ENCODE measurements around the gene SYNJ2BP. TPM values are rescaled to one million over a fixed set of nuclear protein-coding genes. Genes with fewer than 3 reads are reported as not detected.
"Not testable (repeated sequence)": the region's sequence is repeated elsewhere in the genome, so short reads cannot be mapped to it uniquely, and the experiment has no call there.

SYNJ2BP gene, protein sequence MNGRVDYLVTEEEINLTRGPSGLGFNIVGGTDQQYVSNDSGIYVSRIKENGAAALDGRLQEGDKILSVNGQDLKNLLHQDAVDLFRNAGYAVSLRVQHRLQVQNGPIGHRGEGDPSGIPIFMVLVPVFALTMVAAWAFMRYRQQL
- 26.6 TPM for polyA plus RNA-seq (ENCODE audit: insufficient read length)

DNA sequence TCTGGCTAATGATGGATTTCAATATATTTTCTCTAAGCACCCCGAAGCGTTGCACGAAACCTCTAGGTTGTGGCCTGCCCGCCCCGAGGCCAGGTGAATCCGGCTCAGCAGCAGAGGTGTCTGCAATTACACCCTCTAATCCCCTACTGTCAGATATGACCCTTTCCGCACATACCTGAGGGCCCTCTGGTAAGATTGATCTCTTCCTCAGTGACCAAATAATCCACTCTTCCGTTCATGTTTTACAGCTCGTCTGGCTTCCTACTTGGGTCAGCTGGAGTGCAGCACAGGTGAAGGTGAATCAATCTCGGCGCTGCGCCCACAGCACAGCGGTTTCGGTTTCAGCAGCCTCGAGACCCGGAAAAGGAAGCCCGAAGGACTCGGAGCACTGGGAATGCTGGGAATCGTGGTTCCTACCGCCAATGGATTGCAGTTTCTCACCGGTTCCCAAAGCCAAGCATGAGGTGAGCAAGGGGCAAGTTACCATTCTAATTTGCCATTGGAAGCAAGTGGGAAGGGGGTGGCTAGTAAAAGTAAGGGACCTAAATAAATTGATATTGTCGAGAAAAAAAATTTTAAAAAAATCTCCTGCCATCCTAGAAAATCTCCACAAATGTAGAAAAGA lies at the start of gene SYNJ2BP:
TSS of gene SYNJ2BP (minus strand) at position 366 of the 625 bp plus-strand sequence. CDS start at position 239, 127 bp downstream.
- DNase-seq (ENCODE audit: low read depth), result peak; percentile 36

DNA sequence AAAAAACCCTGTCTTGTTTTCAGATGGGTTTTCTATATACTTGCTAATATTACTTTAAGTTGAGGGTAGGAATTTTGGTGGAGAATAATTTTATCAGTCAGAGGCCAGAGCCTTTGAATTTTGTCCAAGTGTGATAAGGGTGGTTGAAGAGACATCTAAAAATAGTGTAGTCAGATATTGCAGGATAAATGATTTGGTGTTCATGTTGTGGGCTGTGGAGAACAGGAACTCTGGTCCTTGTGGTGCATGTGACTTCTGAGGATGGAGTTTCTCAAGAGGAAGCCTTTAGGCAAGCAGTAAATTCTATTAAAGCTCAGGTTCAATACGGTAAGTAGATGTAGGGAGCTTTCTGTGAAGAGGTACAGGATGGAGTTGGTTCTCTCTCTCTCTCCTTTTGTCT lies 37.8 kb upstream of the SYNJ2BP start:
- DNase-seq (ENCODE audit: low read depth), result no peak

DNA sequence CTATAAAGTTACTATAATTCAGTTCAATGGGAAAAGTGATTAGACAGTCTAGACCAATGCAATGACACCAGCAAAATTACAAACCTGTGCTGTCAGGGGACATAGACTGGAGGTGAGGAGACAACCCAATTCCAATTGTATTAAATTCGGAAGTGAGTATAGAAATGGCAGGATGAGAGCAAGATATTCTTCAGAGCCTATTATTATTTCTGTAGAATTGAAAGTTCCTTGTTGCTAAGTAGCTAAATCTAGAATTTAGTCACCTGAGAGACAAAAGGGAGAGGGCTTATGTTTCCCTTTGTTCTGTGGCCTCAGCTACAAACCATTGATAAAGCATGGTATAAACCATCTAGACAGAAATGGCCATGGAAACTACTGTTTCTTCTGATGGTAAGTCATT lies 35.0 kb upstream of the SYNJ2BP start, which contains the start of gene ADAM21:
TSS of gene ADAM21 (plus strand) at position 301 of the 400 bp plus-strand sequence. CDS start 5,326 bp downstream, outside the sequence.
- DNase-seq (ENCODE audit: low read depth), result no peak

DNA sequence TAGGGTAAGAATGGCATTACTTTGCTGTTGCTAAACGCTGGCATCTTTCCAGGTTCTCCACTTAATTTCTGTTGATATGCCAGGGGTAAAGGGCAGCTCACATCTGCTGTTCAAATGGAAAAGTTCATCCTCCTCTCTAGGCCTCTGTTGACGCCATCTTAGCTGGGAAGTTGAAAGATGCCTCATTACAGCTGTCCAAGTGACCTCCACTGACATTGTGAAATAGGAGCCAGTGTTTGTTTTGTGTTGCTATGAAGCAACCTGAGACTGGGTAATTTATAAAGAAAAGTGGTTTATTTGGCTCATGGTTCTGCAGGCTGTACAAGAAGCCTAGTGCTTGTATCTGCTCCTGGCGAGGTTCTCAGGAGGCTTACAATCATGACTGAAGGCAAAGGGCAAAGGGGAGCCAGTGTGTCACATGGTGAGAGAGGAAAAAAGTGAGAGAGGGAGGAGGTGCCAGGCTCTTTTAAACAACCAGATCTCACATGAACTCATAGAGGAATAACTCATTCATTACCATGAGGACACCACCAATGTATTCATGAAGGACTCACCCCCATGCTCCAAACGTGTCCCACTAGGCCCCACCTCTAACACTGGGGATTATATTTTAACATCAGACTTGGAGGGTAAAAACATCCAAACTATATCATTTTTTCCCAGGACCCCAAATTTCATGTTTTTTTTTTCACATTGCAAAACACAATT lies 31.9 kb upstream of the SYNJ2BP start:
- no peak for DNase-seq (ENCODE audit: low read depth)

DNA sequence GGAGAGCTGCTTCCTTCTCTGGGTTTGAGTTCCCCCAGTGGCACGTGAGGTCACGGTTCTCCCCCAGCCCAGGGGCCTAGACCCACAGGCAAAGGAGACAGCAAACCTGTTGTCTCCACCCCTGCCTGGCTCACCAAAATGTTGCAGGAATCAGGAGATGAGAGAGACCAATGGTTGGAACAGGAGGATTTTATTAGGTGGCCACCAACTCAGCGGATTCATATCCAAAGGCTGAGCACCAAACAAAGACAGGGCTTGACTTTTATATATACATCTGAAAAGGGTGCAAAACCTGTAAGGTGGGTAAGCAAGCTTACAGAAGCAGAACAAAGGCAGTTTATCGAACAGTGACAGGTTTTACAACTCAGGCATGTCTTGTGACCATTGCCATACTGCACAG lies 25.9 kb upstream of the SYNJ2BP start:
- DNase-seq (ENCODE audit: low read depth), result no peak

DNA sequence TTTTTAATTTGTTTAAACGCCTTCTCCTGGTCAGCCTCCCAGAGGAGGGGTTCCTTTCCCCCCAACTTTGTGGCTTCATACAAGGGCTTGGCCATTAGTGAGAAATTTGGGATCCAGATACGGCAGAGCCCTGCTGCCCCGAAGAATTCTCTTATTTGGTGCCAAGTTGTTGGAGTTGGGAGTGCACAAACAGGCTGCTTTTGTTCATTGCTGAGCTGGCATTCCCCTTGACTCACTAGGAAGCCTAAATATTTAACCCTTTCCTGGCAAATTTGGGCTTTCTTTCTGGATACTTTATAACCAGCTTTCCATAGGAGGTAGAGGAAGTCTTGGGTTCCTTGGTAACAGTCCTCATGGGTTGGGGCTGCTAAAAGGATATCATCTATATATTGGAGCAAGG lies 24.8 kb upstream of the SYNJ2BP start:
- no peak for DNase-seq (ENCODE audit: low read depth)

DNA sequence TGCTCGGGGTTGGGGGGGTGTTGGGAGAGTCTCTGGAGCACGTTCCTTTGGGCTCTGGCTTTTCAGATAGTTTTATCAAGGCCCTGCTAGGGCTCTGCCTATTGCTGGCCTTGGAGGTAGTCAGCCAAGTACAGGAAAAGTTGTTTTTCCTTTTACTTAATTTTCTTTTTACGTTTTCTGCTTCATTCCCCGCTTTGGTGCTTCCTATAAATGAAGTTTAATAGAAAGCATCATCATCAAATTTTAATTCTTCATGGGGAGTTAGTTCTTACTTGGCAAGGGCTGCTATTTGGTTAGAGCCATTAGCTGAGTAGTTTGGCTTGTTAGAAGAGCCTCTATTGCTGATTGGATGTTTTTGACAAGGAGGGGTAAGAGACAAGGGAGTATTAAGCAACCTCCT lies 20.0 kb upstream of the SYNJ2BP start:
- no peak for DNase-seq (ENCODE audit: low read depth)

DNA sequence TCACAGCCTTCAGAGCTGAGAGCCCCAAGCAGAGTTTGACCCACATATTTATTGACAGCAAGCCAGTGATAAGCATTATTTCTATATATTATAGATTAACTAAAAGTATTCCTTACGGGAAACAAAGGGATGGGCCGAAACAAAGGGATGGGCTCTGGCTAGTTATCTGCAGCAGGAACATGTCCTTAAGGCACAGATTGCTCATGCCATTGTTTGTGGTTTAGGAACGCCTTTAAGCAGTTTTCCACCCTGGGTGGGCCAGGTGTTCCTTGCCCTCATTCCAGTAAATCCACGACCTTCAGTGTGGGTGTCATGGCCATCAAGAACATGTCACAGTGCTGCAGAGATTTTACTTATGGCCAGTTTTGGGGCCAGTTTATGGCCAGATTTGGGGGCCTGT lies 9.7 kb upstream of the SYNJ2BP start:
- DNase-seq (ENCODE audit: low read depth), result not testable (repeated sequence)

DNA sequence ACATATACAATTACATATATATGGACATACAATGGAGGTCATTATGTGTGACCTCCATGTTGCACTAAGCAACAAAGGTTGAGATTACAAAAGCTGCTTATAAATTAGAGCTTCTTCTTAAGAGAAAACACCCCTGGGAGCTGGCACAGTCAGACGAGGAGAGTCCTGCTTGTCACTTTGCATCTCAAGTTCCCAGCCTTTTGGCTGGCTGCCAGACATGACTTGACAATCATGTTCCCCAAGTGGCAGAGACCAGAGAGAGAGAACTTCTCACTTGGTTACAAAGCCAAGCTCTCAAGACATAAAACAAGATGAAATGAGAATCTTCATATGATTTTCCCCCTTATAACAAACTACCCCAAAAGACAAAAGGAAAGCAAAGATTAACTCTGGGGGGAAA lies 8.5 kb upstream of the SYNJ2BP start:
- no peak for DNase-seq (ENCODE audit: low read depth)

DNA sequence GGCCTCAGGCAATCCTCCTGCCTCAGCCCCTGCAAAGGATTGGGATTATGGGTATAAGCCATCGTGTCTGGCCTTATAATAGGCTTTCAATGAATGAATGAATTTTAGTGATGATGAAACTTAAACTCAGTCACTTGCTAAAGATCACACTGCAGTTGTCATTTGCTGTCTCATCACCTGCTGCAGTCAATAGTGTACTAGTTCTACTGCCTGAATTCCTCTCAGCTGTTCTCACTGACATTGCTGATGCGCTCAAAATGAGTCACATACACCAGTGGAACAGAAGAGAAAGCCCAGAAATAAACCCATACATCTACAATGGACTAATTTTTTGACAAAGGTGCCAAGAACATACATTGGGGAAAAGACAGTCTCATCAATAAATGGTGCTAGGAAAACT lies 5.6 kb upstream of the SYNJ2BP start:
- no peak for DNase-seq (ENCODE audit: low read depth)

DNA sequence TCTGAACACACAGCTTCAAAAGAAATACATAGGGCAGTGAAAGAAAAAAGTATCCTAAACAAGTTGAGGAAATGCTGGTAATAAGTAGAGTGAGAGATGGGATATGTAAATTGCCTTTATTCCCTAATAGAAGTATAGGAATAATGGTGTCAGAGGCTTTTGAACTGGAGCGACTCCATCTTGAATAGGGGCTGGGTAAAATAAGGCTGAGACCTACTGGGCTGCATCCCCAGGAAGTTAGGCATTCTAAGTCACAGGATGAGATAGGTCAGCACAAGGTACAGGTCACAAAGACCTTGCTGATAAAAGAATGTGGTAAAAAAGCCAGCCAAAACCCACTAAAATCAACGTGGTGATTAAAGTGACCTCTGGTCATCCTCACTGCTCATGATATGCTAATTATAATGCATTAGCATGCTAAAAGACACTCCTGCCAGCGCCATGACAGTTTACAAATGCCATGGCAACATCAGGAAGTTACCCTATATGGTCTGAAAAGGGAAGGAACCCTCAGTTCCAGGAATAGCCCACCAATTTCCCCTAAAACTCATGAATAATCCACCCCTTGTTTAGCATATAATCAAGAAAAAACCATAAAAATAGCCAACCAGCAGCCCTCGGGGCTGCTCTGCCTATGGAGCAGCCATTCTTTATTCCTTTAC lies 2.5 kb upstream of the SYNJ2BP start:
- DNase-seq (ENCODE audit: low read depth), result not testable (repeated sequence)

DNA sequence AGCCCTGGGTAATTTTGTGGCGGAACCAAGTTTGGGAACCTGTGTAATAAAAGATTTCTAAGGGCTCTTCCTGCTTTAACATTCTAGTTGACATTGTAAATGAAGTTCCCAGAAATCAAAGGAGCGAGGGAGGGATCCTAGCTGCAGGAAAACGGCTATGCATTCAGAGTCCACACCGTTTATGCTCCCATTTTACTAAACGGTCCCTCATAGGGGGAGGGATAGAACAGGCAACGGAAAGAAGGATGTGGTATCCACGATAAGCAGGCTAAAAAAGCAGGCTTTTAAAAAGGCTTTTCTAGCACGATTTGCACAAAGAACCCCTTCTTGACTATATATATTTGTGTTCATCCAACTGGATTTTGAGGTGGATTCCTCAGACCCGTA lies 559 bp downstream of the SYNJ2BP start:
- no peak for DNase-seq (ENCODE audit: low read depth)

DNA sequence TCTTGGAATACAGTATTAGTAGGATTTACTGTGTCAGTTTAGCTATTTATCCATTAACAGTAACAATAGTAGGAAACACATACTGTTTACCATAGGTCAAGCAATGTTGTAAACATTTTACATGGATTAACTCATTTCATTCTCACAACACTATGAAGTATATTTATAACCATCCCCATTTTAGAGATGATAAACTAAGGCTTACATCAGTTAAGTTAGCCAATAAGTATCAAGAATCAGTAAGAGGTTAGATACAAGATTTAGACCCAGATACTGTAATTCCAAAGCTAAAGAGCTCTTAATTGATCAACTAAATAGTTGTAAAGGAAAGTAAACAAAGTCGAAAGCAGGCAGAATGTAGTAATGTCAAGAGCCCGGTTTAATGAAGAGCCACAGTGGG lies 1.1 kb downstream of the SYNJ2BP start:
- DNase-seq (ENCODE audit: low read depth), result no peak

DNA sequence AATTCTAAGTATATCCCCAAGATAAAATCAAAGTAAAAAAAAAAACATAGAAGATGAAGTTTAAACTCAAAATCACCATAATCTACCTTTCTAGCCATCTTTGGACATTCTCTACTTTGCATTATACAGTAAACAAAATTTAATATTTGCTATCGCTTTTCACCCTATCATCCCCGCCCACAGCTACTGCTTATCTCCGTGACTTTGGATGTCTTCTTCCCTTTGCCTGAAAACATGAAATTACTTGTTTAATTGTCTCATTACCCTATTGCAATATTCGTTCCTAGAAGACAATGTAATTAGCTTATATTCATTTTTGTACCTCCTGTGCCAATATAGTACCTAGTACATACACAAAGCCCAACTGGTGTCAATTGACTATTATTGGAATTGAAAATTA lies 9.3 kb downstream of the SYNJ2BP start:
- no peak for DNase-seq (ENCODE audit: low read depth)

DNA sequence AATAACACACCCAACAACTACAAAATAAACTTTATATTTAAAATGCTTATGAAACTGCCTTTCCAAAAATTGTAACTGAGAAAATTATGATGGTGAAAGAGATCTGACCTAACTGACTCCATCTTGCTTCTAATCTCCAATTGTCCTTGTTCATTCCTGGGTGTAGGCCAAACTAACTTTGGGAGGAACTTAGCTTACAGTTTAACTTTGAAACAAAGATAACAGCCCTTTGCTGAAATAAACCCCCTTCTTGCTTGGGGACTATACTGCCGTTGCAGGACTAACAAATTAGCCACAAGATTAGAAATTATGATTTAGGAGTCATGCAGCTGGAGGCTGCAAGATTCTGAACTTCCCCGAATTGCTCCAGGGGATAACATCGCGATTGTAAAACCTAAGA lies 10.7 kb downstream of the SYNJ2BP start:
- not testable (repeated sequence) for DNase-seq (ENCODE audit: low read depth)

DNA sequence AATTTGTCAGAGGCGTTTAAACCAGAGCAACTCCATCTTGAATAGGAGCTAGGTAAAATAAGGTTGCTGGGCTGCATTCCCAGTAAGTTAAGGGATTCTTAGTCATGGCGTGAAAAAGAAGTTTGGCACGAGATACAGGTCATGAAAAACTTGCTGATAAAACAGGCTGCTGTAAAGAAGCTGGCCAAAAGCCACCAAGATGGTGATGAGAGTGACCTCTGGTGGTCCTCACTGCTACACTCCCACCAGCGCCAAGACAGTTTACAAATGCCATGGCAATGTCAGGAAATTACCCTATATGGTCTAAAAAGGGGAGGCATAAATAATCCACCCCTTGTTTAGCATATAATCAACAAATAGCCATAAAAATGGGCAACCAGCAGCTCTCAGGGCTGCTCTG lies 13.6 kb downstream of the SYNJ2BP start:
- DNase-seq (ENCODE audit: low read depth), result not testable (repeated sequence)

DNA sequence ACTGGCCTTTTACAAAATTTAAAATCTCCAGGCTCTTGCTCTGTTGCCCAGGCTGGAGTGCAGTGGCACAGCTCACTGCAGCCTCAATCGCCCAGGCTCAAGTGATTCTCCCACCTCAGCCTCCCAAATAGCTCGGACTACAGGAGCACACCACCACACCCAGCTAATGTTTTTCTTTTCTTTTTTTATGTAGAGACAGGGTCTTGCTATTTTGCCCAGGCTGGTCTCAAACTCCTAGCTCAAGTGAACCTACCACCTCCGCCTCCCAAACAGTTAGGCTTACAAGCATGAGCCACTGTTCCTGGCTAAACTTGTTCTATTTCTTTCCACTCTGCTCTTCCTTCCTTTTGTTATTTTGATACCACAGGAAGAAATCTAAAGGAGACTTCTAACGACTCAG lies 15.2 kb downstream of the SYNJ2BP start:
- DNase-seq (ENCODE audit: low read depth), result no peak

DNA sequence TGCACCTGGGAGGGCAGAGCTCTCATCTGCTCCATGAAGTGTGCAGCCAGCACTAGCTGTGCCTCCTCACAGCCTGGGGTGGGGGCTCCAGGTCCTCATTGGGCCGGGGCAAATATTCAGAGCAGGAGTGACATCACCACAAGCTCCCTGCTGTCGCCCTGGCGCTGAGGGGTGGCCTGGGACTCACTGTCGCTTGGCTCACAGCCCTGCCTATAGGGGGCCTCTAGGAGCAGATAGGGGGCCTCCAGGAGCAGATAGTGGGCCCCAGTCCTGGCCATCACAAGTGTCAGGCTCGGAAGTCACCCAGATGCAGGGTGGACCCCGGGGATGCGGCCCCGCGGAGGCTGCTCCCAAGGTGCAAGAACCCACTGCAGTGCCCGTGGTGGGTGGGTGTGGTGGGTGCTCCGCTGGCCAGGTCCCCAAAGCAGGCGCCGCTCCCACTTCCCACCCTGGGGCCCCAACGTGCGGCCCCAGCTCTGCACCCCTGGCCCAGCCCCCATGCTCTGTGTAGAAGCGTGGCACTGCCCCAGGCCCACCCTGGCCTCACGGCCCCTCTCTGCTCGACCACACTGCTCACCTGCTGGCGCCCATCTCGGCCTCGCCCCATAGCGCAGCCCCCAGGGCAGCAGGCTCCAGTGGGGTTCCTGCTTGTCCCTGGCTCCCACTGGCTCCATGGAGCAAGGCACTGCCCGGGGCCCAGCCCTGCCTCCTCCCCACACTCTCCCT lies 18.0 kb downstream of the SYNJ2BP start:
- DNase-seq (ENCODE audit: low read depth), result no peak

DNA sequence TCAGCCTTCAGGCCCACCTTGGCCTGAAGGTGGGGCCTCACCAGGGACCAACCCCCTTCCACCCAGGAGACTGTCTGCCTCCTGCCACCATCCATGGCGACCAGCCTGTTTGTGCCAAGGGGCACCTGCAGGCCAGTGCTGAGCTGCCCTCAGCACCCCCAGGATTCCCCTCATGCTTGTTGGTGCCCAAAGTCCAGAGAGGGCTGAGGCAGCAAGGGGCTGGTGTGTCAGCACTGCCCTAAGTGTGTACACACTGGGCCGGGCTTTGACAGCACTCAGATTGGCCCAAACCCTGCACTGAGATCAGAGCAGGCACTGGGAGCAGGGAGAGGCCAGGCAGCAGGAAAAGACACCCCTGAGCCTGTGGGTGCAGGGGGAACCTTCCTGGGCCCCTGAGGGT lies 18.6 kb downstream of the SYNJ2BP start:
- no peak for DNase-seq (ENCODE audit: low read depth)

DNA sequence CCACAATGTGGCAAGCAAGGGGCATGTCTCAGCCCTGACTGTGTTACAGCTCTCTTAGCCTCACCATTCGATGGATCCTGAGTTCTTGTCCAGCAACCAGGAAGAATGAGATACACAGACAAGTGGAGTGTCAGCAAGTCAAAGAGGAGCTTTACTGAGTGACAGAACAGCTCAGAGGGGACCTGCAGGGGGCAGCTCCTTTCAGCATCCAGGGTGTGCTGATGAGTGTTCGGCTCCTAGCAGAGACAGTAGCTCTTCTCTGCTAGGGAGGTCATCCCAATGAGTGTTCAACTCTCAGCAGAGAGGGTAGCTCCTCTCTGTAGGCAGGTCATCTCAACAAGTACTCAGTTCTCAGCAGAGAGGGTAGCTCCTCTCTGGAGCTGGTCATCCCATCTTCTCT lies 19.1 kb downstream of the SYNJ2BP start:
- no peak for DNase-seq (ENCODE audit: low read depth)

DNA sequence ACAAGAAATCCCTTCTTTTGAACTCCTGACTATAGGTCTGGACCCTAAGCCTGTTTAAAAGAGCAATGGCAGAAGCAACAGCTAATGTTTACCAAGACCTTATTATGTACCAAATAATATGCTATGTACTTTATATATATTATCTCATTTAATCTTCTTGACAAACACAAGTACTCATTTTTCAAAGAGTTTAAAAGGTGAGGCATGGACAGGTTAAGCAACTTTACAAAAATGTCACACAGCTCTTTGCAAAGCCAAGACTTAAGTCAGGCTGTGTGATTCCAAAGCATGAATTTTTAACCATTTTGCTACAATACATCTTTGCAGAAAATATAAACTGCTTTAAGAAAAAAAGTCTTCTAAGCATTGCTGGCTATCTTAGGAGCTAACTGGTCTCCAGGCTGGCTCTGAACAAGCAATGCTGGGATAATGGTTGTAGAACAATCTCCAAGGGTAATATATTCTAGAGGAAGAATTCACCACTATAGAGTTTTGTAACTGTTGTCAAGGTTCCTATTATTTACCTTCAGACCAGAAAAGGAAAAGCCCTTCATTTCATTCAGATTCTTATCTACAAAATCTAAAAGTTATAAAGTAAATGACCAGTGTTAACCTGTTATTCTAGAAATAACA lies 22.1 kb downstream of the SYNJ2BP start:
- DNase-seq (ENCODE audit: low read depth), result no peak
